ENCODE data around the gene TTLL5.
A peak's percentile ranks its signal among the peaks of the same experiment; 100 is the strongest.

Gene TTLL5

DNA sequence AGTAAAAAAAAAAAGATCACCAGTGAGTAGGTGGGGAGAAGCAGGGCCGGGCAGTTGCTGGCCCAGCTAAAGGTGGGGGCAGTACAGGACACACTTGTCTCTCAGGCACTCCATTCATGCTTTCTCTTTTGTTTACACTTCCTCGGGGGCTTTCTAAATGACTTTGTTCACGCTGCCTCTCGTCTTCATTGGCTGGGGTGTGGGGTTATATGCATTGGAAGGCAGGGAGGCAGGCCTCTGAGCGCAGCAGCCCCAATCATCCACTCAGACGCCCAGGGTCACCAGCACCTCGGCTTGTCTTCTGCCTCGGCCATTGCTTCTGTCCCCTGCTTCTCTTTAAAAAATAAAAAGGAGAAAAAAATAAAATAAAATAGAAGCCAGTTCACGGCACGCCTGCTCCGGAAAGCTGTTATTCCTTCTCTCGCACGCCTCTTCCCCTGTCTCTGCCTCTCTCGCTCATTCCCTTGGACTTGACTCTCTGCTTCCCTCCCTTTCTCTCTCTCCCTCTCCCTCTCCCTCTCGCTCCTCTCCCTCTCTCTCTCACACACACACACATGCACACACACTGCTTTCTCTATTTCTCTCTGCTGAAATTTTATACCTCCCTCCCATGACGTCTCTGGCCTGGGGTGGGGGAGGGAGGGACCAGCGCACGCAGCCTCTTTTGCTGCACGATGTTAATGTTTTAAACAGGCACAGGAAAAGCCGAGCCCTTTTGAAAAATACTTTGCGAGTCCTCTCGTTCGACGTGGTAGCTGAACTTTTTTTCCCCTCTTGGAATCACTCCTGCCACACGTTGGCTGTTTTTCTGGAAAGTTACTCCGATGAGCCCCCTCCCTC is 320.6 kb downstream of the TTLL5 start, which contains the start of gene TGFB3:
Gene TGFB3 (minus strand): TSS at position 570 of the 840 bp plus-strand sequence. CDS start 1,102 bp downstream, outside the sequence.
- no peak within 1 kb of the TSS for H3K27ac ChIP-seq (replicated peaks)
- TF ChIP-seq GABPA (IDR thresholded peaks at IDR 0.05; ENCODE audit: low read depth) = no peak
- TF ChIP-seq CTCF (IDR thresholded peaks at IDR 0.05; ENCODE audit: insufficient read depth, low read length) = no peak
- no peak for TF ChIP-seq POLR2AphosphoS5 (IDR thresholded peaks at IDR 0.05; ENCODE audit: low read depth)
- no peak for TF ChIP-seq REST (IDR thresholded peaks at IDR 0.05; ENCODE audit: insufficient replicate concordance, low read depth)
- TF ChIP-seq SPI1 (IDR thresholded peaks at IDR 0.05; ENCODE audit: borderline replicate concordance, low read depth) = no peak
- peak within 1 kb of the TSS; percentile 50 for H3K4me3 ChIP-seq (replicated peaks; ENCODE audit: insufficient read depth, low read length)
- peak in 1 of 2 experiments; percentile 15 for DNase-seq (ENCODE audit: low read depth in 1 of 2, low spot score in 1 of 2)
- no peaks in the 10 kb centered on the region for H3K27me3 ChIP-seq (ENCODE audit: insufficient read depth, poor library complexity, severe bottlenecking)

DNA sequence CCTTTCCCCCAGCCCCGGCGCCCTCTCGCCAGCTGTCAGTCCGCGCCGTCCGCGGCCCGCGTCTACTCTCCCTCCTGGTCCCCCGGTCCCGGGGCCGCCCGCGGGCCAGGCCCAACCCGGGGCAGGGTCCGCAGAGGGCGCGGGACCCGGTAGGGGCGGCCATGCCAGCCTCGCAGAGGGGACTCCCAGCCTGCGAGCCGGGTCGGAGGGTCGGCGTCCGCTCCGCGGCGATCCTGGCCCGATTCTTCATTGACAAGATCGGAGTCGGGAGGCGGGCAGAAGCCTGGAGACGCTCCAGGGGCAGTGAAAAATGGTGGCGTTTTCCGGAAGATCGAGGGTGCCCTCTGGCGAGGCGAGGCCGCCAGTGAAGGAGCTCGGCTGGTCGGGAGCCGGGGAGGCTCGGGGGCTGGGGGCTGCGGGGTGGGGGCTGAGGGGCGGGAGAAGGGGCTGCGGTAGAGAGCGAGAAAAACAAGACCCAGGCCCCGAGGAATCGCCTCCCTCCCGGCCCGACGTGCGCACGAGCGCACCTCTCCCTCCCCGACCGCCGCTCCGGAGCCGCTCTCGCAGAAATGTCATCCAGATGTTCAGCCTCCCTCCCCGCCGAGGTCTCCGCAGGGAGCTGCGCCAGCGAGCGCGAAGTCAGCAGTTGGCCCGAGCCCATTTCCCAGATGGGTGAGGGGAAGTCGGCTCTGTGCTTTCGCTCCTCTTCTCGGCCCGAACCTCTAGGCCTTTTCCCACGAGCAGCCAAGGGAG is 321.4 kb downstream of the TTLL5 start:
- peak overlapping the region; percentile 50 for H3K4me3 ChIP-seq (replicated peaks; ENCODE audit: insufficient read depth, low read length)
- TF ChIP-seq REST (IDR thresholded peaks at IDR 0.05; ENCODE audit: insufficient replicate concordance, low read depth) = no peak
- TF ChIP-seq POLR2AphosphoS5 (IDR thresholded peaks at IDR 0.05; ENCODE audit: low read depth) = no peak
- no peak for TF ChIP-seq SPI1 (IDR thresholded peaks at IDR 0.05; ENCODE audit: borderline replicate concordance, low read depth)
- TF ChIP-seq GABPA (IDR thresholded peaks at IDR 0.05; ENCODE audit: low read depth) = no peak
- no peak for TF ChIP-seq CTCF (IDR thresholded peaks at IDR 0.05; ENCODE audit: insufficient read depth, low read length)
- H3K27ac ChIP-seq (replicated peaks) = no peak overlapping the region
- peak in 1 of 2 experiments; percentile 58 for DNase-seq (ENCODE audit: low read depth in 1 of 2, low spot score in 1 of 2)
- no peaks in the 10 kb centered on the region for H3K27me3 ChIP-seq (ENCODE audit: insufficient read depth, poor library complexity, severe bottlenecking)

DNA sequence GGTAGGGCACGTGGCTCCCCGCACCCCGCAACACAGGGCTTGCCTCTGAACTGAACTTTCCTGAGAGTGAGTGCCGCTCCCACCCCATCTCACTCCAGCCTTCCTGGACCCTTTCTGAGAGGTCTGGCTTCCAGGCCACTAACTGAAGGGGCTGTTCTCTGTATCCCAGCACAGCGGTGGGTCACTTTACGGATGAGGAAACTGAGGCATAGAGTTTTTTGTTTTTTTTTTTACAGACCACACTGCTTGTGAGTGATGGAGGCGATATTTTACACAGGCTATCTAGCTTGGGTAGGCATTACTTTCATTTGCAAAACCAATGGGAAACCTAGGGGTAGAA is 321.9 kb downstream of the TTLL5 start:
- TF ChIP-seq GABPA (IDR thresholded peaks at IDR 0.05; ENCODE audit: low read depth) = no peak
- TF ChIP-seq SPI1 (IDR thresholded peaks at IDR 0.05; ENCODE audit: borderline replicate concordance, low read depth) = no peak
- no peak for TF ChIP-seq CTCF (IDR thresholded peaks at IDR 0.05; ENCODE audit: insufficient read depth, low read length)
- TF ChIP-seq POLR2AphosphoS5 (IDR thresholded peaks at IDR 0.05; ENCODE audit: low read depth) = no peak
- no peak for TF ChIP-seq REST (IDR thresholded peaks at IDR 0.05; ENCODE audit: insufficient replicate concordance, low read depth)
- Histone ChIP-seq H3K4me3 (replicated peaks; ENCODE audit: insufficient read depth, low read length) (peak overlapping the region; percentile 38), H3K27me3 (ENCODE audit: insufficient read depth, poor library complexity, severe bottlenecking) (no peaks in the 10 kb centered on the region), H3K27ac (replicated peaks) (no peak overlapping the region)
- no peak for DNase-seq (ENCODE audit: low read depth in 1 of 2, low spot score in 1 of 2)
